Fibroblast of lung (primary cell): ENCODE data around the gene PPIL4.

Source experiments
- CTCF ChIP-seq, 2 donors: IDR thresholded peaks in 1 of 2; conservative IDR thresholded peaks in 1 of 2; 1 replicate in 1 of 2; 2 replicates in 1 of 2; pipeline ENCODE4 v1.5.1; 2011 to 2012; ENCODE audit warnings: low read length in 2 of 2, control low read depth in 1 of 2, inconsistent platforms in 1 of 2, low read depth in 1 of 2, mild to moderate bottlenecking in 1 of 2
- EZH2 ChIP-seq: IDR thresholded peaks from 2 replicates; pipeline ENCODE4 v1.5.1; 2012; ENCODE audit warnings: low read length, control low read depth, mild to moderate bottlenecking; ENCODE audit errors: missing control alignments

GRCh38 chr6:149489967-149490366, 55.9 kb downstream of the PPIL4 start:
- no peak for TF ChIP-seq CTCF (conservative IDR thresholded peaks at IDR 0.05 in 1 of 2, IDR thresholded peaks at IDR 0.05 in 1 of 2; ENCODE audit: low read depth in 1 of 2, low read length in 2 of 2)
- TF ChIP-seq EZH2: no peak
